HG03565 (cell line): ENCODE data around the gene MRC1.

Experiments used
- ATAC-seq: cut with Tn5 transposase; IDR thresholded peaks from one replicate; pipeline ENCODE4 v1.9.1; 2021; ENCODE audit warnings: mild to moderate bottlenecking, moderate library complexity; ENCODE audit not compliant: unreplicated experiment

Gene MRC1

GRCh38 chr10:17808971-17809841, at the start of gene MRC1:
Gene MRC1 (plus strand): TSS chr10:17809348. CDS start chr10:17809466, 118 bp downstream.
- ATAC-seq, result no peak

DNA sequence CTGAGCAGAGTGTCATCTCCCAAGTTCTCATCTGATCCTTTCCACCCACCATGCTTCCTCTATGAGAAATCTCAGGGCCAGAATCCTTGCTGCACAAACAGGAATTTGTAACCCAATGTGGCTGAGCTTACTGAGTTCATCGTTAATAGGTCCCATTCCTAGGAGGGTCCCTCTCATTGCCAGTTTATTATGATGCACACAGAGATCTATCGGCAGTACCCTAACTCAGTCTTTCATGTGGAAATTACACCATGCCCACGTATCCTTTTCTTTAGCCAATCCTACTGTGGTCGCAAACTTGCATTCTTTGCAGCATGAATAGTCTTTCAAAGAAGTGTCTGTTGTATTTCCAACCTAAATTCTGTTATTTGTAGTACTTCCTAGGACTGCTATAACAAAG, 45.0 kb upstream of the MRC1 start:
- no peak for ATAC-seq

- no peak for ATAC-seq
These were observed 43.5 kb upstream of the MRC1 start for GRCh38 chr10:17765602-17766001.

GRCh38 chr10:17766731-17767130, 42.4 kb upstream of the MRC1 start:
- no peak for ATAC-seq

- ATAC-seq, result no peak
These were observed 40.7 kb upstream of the MRC1 start for GRCh38 chr10:17768496-17768895.

- no peak for ATAC-seq
These were observed 40.2 kb upstream of the MRC1 start for GRCh38 chr10:17768957-17769356.

GRCh38 chr10:17771017-17771416, 38.1 kb upstream of the MRC1 start:
- ATAC-seq, result no peak

DNA sequence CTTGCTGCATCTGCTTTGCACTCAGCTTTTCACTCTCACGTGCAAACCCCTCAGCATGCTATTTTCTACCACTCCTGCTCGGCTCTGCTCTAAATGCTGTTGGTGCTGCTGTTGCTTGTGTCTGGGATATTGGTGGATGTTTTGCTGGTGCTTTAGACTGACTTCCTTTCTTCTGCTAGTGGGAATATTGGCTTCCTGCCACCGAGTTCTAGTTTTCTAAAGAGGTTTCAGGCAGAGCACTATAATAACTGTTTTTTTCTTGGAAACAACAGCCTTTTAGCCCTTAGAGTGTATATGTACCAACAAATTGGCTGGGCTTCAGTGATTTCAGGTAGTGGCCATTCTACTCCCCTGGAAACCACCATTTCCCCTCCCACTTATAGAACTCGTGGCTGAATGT, 29.4 kb upstream of the MRC1 start:
- no peak for ATAC-seq

DNA sequence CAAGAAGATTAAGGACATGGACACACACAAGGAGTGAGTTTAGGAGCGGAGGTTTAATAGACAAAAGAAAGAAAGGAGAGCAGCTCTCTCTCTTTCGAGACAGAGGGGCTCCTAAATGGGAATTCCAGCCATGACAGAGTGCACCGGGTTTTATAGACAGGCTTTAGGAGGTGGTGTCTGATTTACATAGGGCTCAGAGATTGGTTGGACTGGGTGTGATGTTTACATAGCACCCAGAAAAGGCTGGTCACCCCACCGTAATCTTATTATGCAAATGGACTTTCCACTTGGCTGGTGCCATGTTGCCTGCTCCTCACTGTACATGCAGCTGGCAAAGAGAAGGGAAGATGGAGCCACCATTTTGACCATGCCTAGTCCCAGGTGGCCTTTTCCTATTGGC, 28.4 kb upstream of the MRC1 start:
- ATAC-seq, result no peak

DNA sequence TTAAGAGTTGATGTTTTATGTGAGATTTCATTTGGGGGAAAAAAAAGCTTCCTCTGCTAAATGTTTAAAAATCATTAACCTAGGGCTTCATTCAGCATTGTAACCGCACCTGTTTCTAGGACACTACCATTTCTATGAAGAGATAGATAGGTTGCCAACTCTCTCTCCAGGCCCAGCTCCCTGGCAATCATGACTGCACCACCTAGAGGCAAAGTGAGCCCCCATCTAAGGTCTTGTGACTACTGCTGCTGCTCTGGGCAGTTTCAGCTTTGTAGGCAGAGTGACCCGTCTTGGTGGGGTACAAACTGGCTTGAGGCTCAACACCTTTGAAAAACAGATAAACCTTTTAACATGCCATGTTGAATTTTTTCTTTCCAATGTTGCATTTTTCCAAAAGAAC, 27.3 kb upstream of the MRC1 start:
- ATAC-seq, result no peak

- no peak for ATAC-seq
These were observed 26.1 kb upstream of the MRC1 start for GRCh38 chr10:17782921-17783665.

GRCh38 chr10:17783751-17784150, 25.4 kb upstream of the MRC1 start:
- no peak for ATAC-seq

GRCh38 chr10:17784688-17785087, 24.5 kb upstream of the MRC1 start:
- ATAC-seq, result no peak

DNA sequence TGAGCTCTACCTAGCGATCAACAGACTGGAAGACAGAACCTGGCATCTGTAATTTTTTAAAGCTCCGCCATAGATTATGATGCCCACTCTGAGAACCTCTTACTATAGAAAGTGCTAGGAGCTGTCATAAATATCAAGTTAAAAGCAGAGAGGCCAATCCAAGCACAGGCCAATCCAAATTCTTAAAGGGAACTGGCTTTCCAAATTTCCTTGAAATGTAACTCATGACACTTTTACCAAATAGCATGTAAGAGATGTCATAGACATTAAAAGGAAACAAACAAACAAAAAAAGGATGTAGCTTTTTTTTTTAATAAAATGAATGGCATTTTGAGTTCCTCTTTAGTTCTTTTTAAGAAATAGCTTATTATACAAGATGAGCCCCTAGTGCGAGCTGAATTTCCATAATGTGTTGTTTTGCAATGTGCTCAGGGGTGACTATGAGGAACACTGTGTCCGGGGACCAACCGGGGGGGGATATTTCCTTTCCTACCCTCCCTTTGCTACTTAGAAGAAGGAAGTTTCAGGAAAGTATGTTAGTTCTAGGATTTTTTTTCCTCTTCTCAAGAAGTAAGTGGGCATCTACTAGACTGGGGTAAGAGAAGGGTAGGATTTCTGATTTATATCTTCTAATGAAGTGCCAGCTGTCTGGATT, 23.7 kb upstream of the MRC1 start:
- ATAC-seq, result no peak

DNA sequence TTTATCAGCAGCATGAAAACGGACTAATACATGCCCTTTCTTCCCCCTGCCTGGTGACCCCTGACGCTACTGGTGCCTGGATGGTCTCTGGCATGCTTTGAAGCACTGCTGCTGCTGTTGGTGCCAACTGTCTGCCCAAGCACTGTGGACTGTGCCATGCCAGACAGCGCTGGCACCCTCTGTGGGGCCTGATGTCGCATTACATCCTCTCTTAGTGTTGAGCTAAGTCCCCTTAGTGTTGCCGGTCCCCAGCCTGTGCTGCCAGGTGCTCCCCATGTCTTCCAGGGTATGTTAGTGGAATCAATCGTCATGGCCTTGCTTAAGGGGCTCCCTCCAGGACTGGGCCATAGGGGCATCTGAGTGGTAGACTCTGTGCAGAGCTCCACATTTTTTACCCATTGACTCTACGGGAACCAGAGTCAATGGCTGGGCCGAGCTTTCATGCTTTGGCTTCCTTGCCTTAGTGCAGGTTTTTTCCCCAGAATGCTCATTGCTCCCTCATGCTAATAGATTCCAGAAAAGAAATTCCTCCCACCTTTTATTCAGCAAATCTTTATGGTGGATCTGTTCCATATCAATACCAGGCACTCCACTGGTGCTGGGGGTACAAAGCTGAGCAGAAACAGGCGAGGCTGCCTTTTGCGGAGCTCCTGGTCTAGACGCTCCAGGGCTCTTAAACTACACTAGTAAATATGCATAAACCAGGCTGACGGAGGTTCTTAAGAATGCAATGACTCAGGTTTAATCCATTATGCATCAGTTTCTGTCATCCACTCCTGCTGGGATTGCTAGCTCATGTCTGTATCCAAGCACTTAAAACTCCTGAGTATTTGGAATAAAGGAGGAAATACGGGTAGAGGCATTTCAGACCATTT, 21.8 kb upstream of the MRC1 start:
- no peak for ATAC-seq

DNA sequence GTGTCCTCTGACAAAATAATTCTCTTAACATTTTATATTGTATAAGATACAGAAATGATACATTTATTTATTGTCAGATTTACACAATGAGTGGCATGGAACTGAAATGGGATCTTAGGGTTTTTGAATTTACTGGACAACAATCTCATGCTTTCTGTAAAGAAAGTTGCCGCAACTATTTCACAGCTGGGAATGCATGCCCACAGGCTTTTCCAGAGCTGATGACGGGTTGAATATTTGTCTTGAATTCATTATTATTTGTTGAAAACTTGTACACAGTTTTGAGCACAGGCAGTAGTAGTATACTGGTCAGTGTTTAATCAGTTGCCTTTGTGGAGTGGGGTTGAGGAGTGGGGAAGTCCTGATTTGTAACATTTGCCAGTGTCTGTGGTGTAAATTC, 20.5 kb upstream of the MRC1 start:
- ATAC-seq, result no peak

GRCh38 chr10:17789396-17789795, 19.8 kb upstream of the MRC1 start:
- ATAC-seq, result no peak

DNA sequence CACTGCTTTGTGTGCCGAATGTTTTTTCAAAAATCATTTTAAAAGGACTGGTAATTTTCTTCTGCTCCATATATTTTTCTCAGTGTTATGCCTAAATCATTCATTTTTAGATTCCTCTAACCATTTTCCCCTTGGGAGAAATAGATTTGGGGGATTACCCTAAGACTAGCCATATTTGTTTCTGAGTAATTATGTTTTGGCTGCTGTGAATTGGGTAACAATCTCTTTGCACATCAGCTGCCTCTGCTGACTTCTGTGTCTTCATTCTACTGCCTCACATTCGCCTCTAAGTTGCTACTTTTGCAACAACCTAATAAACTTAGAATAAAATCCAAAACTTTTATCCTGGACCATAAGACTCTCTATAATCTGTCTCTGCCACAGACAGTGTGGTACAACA, 18.5 kb upstream of the MRC1 start:
- ATAC-seq, result no peak

DNA sequence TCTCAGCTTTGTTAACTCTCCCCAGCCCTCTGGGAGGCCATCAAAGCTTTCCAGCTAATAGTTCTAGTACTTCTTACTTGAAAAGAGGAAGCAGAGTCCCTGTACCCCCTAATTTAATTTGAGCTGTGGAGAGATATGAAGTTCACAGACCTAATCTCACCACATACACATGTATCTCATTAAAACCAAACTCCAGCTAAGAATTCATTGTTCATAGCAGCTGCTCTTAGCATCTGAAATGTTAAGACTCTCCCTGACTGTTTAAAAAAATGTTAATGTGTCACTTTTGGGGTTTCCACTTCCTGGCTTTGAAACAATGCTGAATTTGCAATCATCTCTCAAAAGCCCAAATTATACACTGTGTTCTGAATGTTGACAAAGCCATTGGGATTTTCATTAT, 16.2 kb upstream of the MRC1 start:
- no peak for ATAC-seq

DNA sequence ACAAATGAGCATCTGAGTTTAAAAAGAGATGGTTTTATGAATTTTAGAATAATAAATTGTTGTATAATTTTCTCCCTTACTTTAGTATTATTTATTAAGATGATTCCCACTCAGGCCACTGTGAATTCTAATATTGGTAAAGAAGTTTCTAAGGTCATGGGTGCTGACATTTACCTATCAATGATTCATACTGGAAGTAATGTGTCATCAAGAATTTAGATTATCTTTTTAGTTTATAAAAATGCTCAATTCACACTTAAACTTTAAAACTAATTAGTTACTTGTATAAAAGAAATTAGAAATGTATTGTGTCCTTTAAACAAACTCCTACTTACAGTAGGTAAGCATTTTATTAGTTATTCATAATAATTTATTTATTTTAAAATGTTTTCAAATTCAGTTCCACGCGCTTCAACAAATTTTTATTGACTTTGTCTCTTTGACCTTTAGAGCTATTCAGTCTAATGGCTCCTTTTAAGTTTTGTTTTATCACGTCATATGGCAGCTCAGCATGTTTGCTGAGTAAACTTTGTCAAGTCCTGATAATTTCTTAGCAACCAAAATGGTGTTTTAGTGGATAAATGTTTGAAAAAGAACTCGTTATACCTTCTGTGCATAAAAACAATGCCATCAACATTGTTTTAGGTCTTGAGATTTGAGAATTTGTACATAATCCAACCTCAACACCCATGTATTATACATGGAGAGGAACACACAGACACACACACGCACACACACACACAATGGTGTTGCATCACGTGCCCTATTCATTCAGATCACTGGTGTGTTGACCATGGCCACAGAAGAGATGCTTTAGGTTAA, 15.1 kb upstream of the MRC1 start:
- ATAC-seq, result no peak
